Keratinocyte (primary cell): ENCODE results near the gene ATF7.

ENCODE experiments used
- CTCF ChIP-seq, 3 experiments: IDR thresholded peaks in 1 of 3; conservative IDR thresholded peaks in 1 of 3; optimal IDR thresholded peaks in 1 of 3; 2 replicates in 2 of 3; 3 replicates in 1 of 3; pipeline versions ENCODE3 to v1.5.1; 2011; ENCODE audit warnings: low read length in 3 of 3, mild to moderate bottlenecking in 3 of 3, moderate library complexity in 2 of 3, control low read depth in 1 of 3, inconsistent platforms in 1 of 3; ENCODE audit not compliant: insufficient read depth in 2 of 3; ENCODE audit errors: extremely low read depth in 1 of 3
- EZH2 ChIP-seq: IDR thresholded peaks from one replicate; pipeline ENCODE4 v1.6.1; 2012; ENCODE audit warnings: inconsistent platforms, mild to moderate bottlenecking, low read length, moderate library complexity

- TF ChIP-seq CTCF (optimal IDR thresholded peaks at IDR 0.05 in 1 of 3, IDR thresholded peaks at IDR 0.05 in 1 of 3, conservative IDR thresholded peaks at IDR 0.05 in 1 of 3; ENCODE audit: extremely low read depth in 1 of 3, insufficient read depth in 2 of 3, low read length in 3 of 3) (no peak), EZH2 (no peak)
These were observed 165.1 kb downstream of the ATF7 start for GRCh38 chr12:53461059-53461458.
